ENCODE results near the gene CDK5R1. TPM values are rescaled to one million over a fixed set of nuclear protein-coding genes. Genes with fewer than 3 reads are reported as not detected.
"Not testable (repeated sequence)": the region's sequence is repeated elsewhere in the genome, so short reads cannot be mapped to it uniquely, and the experiment has no call there.

The CDK5R1 gene
- total RNA-seq, 2 donors from 2014 or later = 3.7 to 5.9 TPM

DNA sequence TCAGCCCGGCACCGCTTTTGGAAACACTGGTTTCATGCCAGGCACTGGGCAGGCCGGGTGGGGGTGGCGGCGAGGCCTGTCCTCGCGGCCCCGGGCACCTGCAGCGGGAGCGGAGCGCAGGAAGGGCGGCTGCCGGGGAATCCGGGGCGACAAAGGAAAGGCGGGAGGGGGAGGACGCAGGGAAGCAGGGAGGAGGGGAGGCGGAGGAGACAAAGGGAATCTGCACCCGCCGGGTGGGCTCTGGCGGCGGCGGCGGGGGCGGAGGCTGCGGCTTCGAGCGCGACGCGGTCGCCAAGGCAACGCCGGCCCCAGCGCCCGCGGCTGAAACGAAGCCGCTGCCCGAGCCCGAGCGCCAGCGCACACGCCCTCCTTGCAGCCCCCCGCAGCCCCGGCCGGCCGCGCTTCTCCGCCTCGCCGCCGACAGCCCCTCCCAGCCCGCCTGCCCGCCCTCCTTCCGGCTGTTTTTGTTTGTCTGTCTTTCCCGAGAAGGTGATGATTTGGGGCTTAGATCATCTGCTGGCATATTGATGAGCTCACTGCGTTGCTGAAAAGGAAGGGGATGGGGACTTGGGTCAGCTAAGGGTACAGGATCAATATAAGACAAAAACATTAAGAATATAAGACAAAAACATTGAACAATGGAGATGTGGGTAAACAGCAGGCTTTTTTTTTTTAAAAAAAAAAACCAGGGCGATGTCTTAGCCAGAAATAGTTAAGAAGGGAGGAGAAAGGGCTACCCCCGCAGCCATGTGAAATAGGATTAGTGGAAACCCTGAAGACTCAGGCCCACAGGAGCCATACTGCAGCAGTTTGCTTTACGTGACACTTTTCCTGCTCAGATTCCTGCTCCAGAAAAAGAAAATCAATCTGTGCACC is 32.7 kb downstream of the CDK5R1 start:
- no peaks in the 10 kb centered on the region for H3K27me3 Mint-ChIP-seq
- peaks cover 56 to 63% of the 10 kb centered on the region in 2 donors for H3K4me1 Mint-ChIP-seq (ENCODE audit: low read depth in 2 of 2)
- peak overlapping the region; percentile 91 for H3K4me3 Mint-ChIP-seq
- DNase-seq (ENCODE audit: low spot score) (peak; percentile 79), ATAC-seq (peak; percentile 67 to 70)
- H3K9me3 Mint-ChIP-seq = no peaks in the 10 kb centered on the region
- no peaks in the 10 kb centered on the region for H3K36me3 Mint-ChIP-seq
- peak overlapping the region; percentile 87 to 92 for H3K27ac Mint-ChIP-seq

DNA sequence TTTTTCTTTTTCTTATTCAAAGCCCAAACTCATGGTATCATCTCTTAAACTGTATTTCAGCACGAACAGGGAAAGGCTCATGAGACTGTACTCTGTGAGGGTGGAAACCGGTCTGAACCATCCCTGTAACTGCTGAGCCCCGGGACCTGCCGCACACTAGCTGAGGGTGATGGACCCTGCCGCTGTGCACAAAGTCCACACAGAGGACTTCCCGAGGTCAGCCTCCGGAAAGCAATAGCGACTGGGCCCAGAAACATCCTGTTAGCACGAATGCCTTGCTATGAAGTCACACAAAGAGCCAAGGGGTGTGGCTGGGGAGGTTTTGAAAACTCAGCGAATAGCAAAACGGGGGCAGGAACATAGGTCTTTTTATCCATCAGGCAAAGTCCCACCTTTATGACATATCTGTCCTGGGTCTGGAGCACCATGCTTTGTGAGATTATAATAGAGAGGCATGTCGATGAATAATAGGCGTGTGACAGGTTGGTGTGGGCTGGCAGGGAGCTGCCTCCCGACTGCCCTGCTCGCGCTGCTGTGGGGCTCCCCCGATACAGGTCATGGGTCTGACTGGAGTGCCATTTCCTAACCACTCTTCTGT is 33.4 kb downstream of the CDK5R1 start:
- H3K27ac Mint-ChIP-seq = peak overlapping the region; percentile 87 to 92
- no peaks in the 10 kb centered on the region for H3K27me3 Mint-ChIP-seq
- H3K4me3 Mint-ChIP-seq = peak overlapping the region; percentile 91
- H3K4me1 Mint-ChIP-seq (ENCODE audit: low read depth in 2 of 2) = peaks cover 60 to 67% of the 10 kb centered on the region in 2 donors
- no peaks in the 10 kb centered on the region for H3K36me3 Mint-ChIP-seq
- H3K9me3 Mint-ChIP-seq = no peaks in the 10 kb centered on the region
- DNase-seq (ENCODE audit: low spot score) (peak; percentile 73), ATAC-seq (peak; percentile 64 to 69)

- ATAC-seq (no peak), DNase-seq (ENCODE audit: low spot score) (no peak)
- peaks cover 62 to 70% of the 10 kb centered on the region in 2 donors for H3K4me1 Mint-ChIP-seq (ENCODE audit: low read depth in 2 of 2)
- peak overlapping the region; percentile 91 for H3K4me3 Mint-ChIP-seq
- peak overlapping the region; percentile 87 to 92 for H3K27ac Mint-ChIP-seq
- no peaks in the 10 kb centered on the region for H3K27me3 Mint-ChIP-seq
- H3K36me3 Mint-ChIP-seq = no peaks in the 10 kb centered on the region
- H3K9me3 Mint-ChIP-seq = no peaks in the 10 kb centered on the region
These were observed 34.1 kb downstream of the CDK5R1 start for GRCh38 chr17:32520737-32521404.

- peak overlapping the region; percentile 62 for H3K4me3 Mint-ChIP-seq
- ATAC-seq (peak; percentile 73 to 82), DNase-seq (ENCODE audit: low spot score) (peak; percentile 84)
- peaks cover 6% of the 10 kb centered on the region for H3K36me3 Mint-ChIP-seq
- peaks cover 66 to 76% of the 10 kb centered on the region in 2 donors for H3K4me1 Mint-ChIP-seq (ENCODE audit: low read depth in 2 of 2)
- H3K27me3 Mint-ChIP-seq = no peaks in the 10 kb centered on the region
- no peaks in the 10 kb centered on the region for H3K9me3 Mint-ChIP-seq
- H3K27ac Mint-ChIP-seq = peak overlapping the region; percentile 92 to 93
These were observed 36.4 kb downstream of the CDK5R1 start for GRCh38 chr17:32523017-32523680.

DNA sequence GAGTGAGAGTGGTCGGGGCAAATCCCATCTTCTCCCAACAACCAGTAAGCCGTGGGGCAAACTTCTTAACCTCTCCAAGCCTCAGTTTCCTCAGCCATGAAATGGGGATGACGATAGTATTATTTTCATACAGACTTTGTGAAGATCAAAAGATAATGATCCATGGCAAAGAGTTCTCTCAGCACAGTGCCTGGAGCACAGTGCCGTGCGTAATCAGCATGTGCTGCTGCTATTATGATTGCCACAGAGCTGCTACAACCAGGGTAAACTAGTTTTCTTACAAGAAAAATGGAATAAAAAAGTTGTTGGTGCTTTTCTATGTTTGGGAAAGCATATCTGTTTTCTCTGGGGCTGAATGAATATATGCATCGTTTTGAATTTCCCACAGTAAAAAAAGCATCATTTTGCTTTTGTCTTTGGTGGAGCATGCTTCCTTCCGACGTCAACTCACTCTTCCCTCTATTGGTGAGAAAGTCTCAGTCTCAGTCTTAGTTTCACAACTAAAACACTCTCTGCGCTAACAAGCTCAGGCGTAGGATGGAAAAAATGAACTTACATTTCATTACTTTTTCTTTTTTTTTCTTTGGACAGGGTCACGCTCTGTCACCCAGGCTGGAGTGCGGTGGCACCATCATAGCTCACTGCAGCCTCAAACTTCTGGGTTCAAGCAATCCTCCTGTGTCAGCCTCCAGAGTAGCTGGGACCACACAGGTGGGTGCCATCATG is 37.2 kb downstream of the CDK5R1 start:
- DNase-seq (ENCODE audit: low spot score) = no peak

GRCh38 chr17:32524553-32524880 is 37.7 kb downstream of the CDK5R1 start:
- H3K9me3 Mint-ChIP-seq; H3K27me3 Mint-ChIP-seq; ATAC-seq; DNase-seq (ENCODE audit: low spot score); H3K36me3 Mint-ChIP-seq: not testable (repeated sequence)
- Mint-ChIP-seq H3K4me3 (peak overlapping the region; percentile 62), H3K4me1 (ENCODE audit: low read depth in 2 of 2) (peaks cover 72 to 80% of the 10 kb centered on the region in 2 donors), H3K27ac (peak overlapping the region; percentile 92 to 93)

More for the DNA sequence above, 37.2 kb downstream of the CDK5R1 start:
- no peaks in the 10 kb centered on the region for H3K27me3 Mint-ChIP-seq
- peak; percentile 63 to 70 for ATAC-seq
- peak overlapping the region; percentile 62 for H3K4me3 Mint-ChIP-seq
- H3K36me3 Mint-ChIP-seq = peaks cover 6% of the 10 kb centered on the region
- peaks cover 70 to 78% of the 10 kb centered on the region in 2 donors for H3K4me1 Mint-ChIP-seq (ENCODE audit: low read depth in 2 of 2)
- peak overlapping the region; percentile 92 to 93 for H3K27ac Mint-ChIP-seq
- H3K9me3 Mint-ChIP-seq = no peaks in the 10 kb centered on the region

GRCh38 chr17:32525122-32525521 is 38.3 kb downstream of the CDK5R1 start:
- DNase-seq (ENCODE audit: low spot score) = no peak
- peak overlapping the region; percentile 30 for H3K4me3 Mint-ChIP-seq
- no peak overlapping the region for H3K27ac Mint-ChIP-seq
- H3K36me3 Mint-ChIP-seq = peaks cover 6% of the 10 kb centered on the region
- H3K27me3 Mint-ChIP-seq = no peaks in the 10 kb centered on the region
- H3K9me3 Mint-ChIP-seq = no peaks in the 10 kb centered on the region
- no peak for ATAC-seq
- H3K4me1 Mint-ChIP-seq (ENCODE audit: low read depth in 2 of 2) = peaks cover 70 to 78% of the 10 kb centered on the region in 2 donors

DNA sequence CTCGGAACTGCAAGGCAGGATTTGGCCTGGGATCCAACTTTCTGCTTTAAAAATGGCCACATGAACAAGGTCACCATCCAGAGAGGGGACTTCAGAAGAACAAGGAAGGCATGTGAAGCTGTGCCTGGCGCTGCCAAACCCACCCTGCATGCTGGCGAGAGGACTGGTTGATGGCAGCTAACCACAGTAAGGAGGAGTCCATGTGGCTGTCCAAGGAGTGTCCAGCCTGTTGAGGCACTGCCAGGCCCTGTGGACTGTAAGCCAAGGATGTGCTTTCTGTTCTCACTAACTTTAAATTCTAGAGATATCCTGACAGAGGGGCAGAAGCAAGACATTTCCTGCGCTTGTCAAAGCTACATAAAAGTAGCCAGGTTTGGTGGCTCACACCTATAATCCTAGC is 40.4 kb downstream of the CDK5R1 start:
- H3K27me3 Mint-ChIP-seq = no peaks in the 10 kb centered on the region
- H3K4me1 Mint-ChIP-seq (ENCODE audit: low read depth in 2 of 2) = peaks cover 58 to 64% of the 10 kb centered on the region in 2 donors
- peak overlapping the region in 1 of 2 donors; percentile 73 for H3K27ac Mint-ChIP-seq
- H3K36me3 Mint-ChIP-seq = peaks cover 6% of the 10 kb centered on the region
- ATAC-seq = no peak
- no peak overlapping the region for H3K4me3 Mint-ChIP-seq
- no peaks in the 10 kb centered on the region for H3K9me3 Mint-ChIP-seq
- no peak for DNase-seq (ENCODE audit: low spot score)

DNA sequence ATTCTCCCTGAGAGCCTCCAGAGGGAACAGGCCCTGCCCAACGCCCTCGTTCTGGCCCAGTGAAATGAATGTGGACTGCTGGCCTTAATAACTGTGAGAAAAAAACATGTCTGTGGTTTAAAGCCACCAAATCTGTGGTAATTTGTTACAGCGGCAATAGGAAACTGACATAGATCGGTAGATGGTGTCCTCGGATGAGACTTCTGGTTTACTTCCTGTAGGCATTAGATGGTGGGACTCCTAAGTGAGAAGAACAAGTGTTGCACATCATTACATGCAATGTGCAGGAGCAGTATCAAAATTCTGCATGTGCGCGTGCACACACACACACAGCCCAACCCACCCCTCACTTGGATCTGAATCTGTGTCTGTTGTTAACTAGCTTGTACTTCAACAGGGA is 42.0 kb downstream of the CDK5R1 start:
- peak overlapping the region; percentile 17 to 73 for H3K27ac Mint-ChIP-seq
- H3K27me3 Mint-ChIP-seq = no peaks in the 10 kb centered on the region
- no peaks in the 10 kb centered on the region for H3K9me3 Mint-ChIP-seq
- DNase-seq (ENCODE audit: low spot score) (no peak), ATAC-seq (peak; percentile 64 to 70)
- H3K36me3 Mint-ChIP-seq = peaks cover 6% of the 10 kb centered on the region
- peak overlapping the region; percentile 71 for H3K4me3 Mint-ChIP-seq
- peaks cover 48 to 57% of the 10 kb centered on the region in 2 donors for H3K4me1 Mint-ChIP-seq (ENCODE audit: low read depth in 2 of 2)

- ATAC-seq = no peak
- H3K27me3 Mint-ChIP-seq = no peaks in the 10 kb centered on the region
- no peak overlapping the region for H3K4me3 Mint-ChIP-seq
- H3K4me1 Mint-ChIP-seq (ENCODE audit: low read depth in 2 of 2) = peaks cover 43 to 52% of the 10 kb centered on the region in 2 donors
- no peak for DNase-seq (ENCODE audit: low spot score)
- H3K27ac Mint-ChIP-seq = peak overlapping the region in 1 of 2 donors; percentile 73
- no peaks in the 10 kb centered on the region for H3K9me3 Mint-ChIP-seq
- H3K36me3 Mint-ChIP-seq = peaks cover 6% of the 10 kb centered on the region
These were observed 42.8 kb downstream of the CDK5R1 start for GRCh38 chr17:32529604-32530003.

GRCh38 chr17:32533296-32533695 is 46.5 kb downstream of the CDK5R1 start:
- no peak for ATAC-seq
- Mint-ChIP-seq H3K4me3 (no peak overlapping the region), H3K27ac (no peak overlapping the region), H3K4me1 (ENCODE audit: low read depth in 2 of 2) (peaks cover 18 to 25% of the 10 kb centered on the region in 2 donors), H3K36me3 (no peaks in the 10 kb centered on the region), H3K27me3 (no peaks in the 10 kb centered on the region), H3K9me3 (no peaks in the 10 kb centered on the region)
- DNase-seq (ENCODE audit: low spot score) = no peak

GRCh38 chr17:32536736-32537643 is 50.2 kb downstream of the CDK5R1 start:
- H3K4me1 Mint-ChIP-seq (ENCODE audit: low read depth in 2 of 2) = peaks cover 6 to 9% of the 10 kb centered on the region in 2 donors
- no peaks in the 10 kb centered on the region for H3K9me3 Mint-ChIP-seq
- H3K36me3 Mint-ChIP-seq = no peaks in the 10 kb centered on the region
- no peak overlapping the region for H3K27ac Mint-ChIP-seq
- no peaks in the 10 kb centered on the region for H3K27me3 Mint-ChIP-seq
- H3K4me3 Mint-ChIP-seq = no peak overlapping the region
- DNase-seq (ENCODE audit: low spot score) (no peak), ATAC-seq (no peak)
